Suprapubic skin (tissue), 3 donors: ENCODE measurements around the gene SERPINB1.

ENCODE experiments used
- POLR2A ChIP-seq, 2 donors: fragments of 450-650 bp; IDR thresholded peaks; one replicate each; pipeline ENCODE4 v1.6.1; 2017; ENCODE audit warnings: antibody characterized with exemption in 2 of 2, mild to moderate bottlenecking in 2 of 2, moderate library complexity in 2 of 2
- TF ChIP-seq, protein P1 (sequence below), 2 donors: fragments of 200-600 bp in 1 of 2; fragments of 450-650 bp in 1 of 2; sonication (generic) in 1 of 2; IDR thresholded peaks; one replicate each; pipeline ENCODE4 v1.5.1; 2016 to 2019; ENCODE audit warnings: antibody characterized with exemption in 2 of 2, mild to moderate bottlenecking in 1 of 2, moderate library complexity in 1 of 2

DNA sequence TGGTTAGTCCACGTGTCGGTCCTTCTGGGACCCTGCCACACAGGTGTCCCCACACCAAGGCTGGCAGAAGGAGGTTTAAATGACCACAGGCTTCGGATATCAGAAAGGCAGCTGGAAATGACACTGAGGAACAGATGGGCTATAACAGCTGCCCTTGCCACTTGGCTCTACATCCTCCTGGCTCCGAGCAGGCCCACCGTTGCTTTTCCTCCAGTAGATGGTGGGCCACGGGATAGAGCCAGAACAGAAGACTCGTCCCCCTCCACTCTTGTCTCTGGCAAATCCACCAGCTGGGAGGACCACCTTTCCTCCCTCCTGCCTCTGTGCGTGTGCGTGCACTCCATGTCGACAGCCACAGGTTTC, 58.9 kb downstream of the SERPINB1 start:
- TF ChIP-seq, protein P1, sequence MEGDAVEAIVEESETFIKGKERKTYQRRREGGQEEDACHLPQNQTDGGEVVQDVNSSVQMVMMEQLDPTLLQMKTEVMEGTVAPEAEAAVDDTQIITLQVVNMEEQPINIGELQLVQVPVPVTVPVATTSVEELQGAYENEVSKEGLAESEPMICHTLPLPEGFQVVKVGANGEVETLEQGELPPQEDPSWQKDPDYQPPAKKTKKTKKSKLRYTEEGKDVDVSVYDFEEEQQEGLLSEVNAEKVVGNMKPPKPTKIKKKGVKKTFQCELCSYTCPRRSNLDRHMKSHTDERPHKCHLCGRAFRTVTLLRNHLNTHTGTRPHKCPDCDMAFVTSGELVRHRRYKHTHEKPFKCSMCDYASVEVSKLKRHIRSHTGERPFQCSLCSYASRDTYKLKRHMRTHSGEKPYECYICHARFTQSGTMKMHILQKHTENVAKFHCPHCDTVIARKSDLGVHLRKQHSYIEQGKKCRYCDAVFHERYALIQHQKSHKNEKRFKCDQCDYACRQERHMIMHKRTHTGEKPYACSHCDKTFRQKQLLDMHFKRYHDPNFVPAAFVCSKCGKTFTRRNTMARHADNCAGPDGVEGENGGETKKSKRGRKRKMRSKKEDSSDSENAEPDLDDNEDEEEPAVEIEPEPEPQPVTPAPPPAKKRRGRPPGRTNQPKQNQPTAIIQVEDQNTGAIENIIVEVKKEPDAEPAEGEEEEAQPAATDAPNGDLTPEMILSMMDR (IDR thresholded peaks at IDR 0.05), result no peak
- no peak for TF ChIP-seq POLR2A (IDR thresholded peaks at IDR 0.05)
